Skeletal muscle satellite cell (primary cell): Measurements from ENCODE around the gene GUK1.

Experiments used
- H3K27me3 ChIP-seq: 2 replicates; pipeline ENCODE4 v1.7.0; 2013; ENCODE audit warnings: low read length; ENCODE audit not compliant: control insufficient read depth, insufficient read depth
- H3K36me3 ChIP-seq: 2 replicates; pipeline ENCODE4 v1.7.0; 2013; ENCODE audit warnings: mild to moderate bottlenecking, control low read depth, low read length; ENCODE audit not compliant: insufficient read depth
- H3K4me1 ChIP-seq: 2 replicates; pipeline ENCODE4 v1.7.0; 2013; ENCODE audit warnings: low read length; ENCODE audit not compliant: control insufficient read depth, insufficient read depth
- H3K4me2 ChIP-seq: 2 replicates; pipeline ENCODE4 v1.7.0; 2013; ENCODE audit warnings: mild to moderate bottlenecking, low read length
- H3K4me3 ChIP-seq: 2 replicates; pipeline ENCODE4 v1.7.0; 2013; ENCODE audit warnings: low read length
- H3K9ac ChIP-seq: 2 replicates; pipeline ENCODE4 v1.7.0; 2013; ENCODE audit warnings: mild to moderate bottlenecking, low read depth, low read length, moderate library complexity
- H3K9me3 ChIP-seq: replicated peaks from 2 replicates; pipeline ENCODE4 v1.7.0; 2013; ENCODE audit warnings: mild to moderate bottlenecking, control low read depth, low read length

GUK1 gene

DNA sequence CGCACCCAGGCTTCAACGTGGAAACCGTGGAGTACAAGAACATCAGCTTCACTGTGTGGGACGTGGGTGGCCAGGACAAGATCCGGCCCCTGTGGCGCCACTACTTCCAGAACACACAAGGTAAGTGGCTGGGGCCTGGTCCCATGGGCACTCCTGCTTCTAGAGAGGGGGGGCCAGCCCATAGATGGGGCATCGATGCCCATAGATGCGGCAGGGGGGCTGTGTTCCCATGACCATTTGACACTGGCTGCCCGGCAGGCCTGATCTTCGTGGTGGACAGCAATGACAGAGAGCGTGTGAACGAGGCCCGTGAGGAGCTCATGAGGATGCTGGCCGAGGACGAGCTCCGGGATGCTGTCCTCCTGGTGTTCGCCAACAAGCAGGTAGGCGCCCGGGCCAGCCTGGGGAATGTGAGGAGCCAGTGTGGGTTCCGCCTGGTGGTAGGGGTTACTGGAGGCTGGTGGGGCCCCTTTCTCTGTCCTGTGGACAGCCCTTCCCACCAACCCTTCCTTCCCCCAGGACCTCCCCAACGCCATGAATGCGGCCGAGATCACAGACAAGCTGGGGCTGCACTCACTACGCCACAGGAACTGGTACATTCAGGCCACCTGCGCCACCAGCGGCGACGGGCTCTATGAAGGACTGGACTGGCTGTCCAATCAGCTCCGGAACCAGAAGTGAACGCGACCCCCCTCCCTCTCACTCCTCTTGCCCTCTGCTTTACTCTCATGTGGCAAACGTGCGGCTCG lies 42.6 kb upstream of the GUK1 start:
- no peaks in the 10 kb centered on the region for H3K27me3 ChIP-seq
- no peak overlapping the region for H3K4me3 ChIP-seq
- no peak overlapping the region for H3K4me2 ChIP-seq
- peaks cover 78% of the 10 kb centered on the region for H3K36me3 ChIP-seq
- no peak overlapping the region for H3K9ac ChIP-seq
- H3K9me3 ChIP-seq = peaks cover 9% of the 10 kb centered on the region
- H3K4me1 ChIP-seq = peaks cover 5% of the 10 kb centered on the region

DNA sequence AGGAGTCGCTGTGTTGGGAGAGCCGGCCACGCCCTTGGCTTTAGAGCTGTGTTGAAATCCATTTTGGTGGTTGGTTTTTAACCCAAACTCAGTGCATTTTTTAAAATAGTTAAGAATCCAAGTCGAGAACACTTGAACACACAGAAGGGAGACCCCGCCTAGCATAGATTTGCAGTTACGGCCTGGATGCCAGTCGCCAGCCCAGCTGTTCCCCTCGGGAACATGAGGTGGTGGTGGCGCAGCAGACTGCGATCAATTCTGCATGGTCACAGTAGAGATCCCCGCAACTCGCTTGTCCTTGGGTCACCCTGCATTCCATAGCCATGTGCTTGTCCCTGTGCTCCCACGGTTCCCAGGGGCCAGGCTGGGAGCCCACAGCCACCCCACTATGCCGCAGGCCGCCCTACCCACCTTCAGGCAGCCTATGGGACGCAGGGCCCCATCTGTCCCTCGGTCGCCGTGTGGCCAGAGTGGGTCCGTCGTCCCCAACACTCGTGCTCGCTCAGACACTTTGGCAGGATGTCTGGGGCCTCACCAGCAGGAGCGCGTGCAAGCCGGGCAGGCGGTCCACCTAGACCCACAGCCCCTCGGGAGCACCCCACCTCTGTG lies 41.7 kb upstream of the GUK1 start:
- peaks cover 9% of the 10 kb centered on the region for H3K9me3 ChIP-seq
- no peak overlapping the region for H3K9ac ChIP-seq
- peaks cover 6% of the 10 kb centered on the region for H3K4me1 ChIP-seq
- peaks cover 69% of the 10 kb centered on the region for H3K36me3 ChIP-seq
- no peak overlapping the region for H3K4me2 ChIP-seq
- H3K27me3 ChIP-seq = no peaks in the 10 kb centered on the region
- H3K4me3 ChIP-seq = no peak overlapping the region

DNA sequence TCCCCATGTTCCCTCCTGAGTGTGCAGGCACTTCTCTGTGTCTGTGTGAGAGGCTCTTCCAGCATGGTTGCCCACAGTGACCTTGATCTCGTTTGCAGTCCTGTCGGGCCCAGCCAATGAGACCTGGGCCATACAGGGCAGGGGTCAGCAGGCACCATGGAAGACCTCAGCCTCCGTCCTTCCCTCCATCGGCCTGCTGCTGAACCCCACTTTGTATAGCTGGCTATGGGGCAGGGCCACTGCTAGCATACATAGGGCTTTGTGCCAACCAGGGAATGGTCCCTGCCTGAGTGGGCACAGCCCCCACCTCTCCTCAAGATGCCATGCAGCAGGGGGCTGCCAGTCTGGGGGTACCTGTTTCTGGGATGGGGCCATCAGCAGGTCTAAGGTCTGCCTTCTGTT lies 40.7 kb upstream of the GUK1 start:
- H3K36me3 ChIP-seq = peaks cover 61% of the 10 kb centered on the region
- H3K4me3 ChIP-seq = no peak overlapping the region
- peaks cover 15% of the 10 kb centered on the region for H3K4me1 ChIP-seq
- peaks cover 7% of the 10 kb centered on the region for H3K9me3 ChIP-seq
- no peak overlapping the region for H3K4me2 ChIP-seq
- H3K27me3 ChIP-seq = no peaks in the 10 kb centered on the region
- no peak overlapping the region for H3K9ac ChIP-seq

DNA sequence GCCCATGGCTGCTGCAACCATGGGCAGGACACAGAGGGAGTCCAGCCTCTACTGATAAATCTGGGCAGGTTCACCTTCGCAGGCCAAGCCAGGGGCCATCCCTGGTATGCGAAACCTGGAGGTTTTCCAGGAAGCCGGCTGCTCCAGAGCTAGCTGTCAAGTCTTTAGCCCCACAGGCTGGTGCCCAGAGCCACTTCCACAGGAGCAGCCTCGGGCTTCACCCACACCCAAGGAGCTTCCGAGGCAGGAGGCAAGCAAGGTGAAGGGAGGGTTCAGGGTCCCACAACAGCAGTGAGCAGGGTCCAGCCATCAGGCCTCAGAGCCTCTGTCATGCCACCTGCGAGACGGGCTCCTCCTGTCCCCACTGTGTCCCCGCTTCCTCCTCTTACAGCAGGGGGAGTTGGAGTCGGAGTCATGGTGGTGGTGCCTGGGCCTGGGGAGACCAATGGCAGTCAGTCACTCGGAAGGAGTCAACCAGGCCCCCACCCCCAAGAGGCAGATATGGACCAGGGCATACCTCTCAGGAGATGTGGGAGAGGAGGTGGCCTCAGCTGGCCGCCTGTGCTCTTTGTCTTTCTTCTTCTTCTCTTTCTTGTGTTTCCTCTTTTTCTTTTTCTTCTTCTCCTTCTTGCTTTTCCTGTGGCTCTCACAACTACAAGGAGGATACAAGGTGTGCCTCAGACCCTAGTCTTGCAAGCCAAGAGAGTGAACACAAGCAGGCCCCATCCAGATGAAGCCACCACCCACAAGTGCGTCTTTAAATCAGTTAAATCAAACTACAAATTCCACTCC lies 39.1 kb upstream of the GUK1 start:
- Histone ChIP-seq H3K4me1 (peaks cover 15% of the 10 kb centered on the region), H3K27me3 (no peaks in the 10 kb centered on the region), H3K9ac (no peak overlapping the region), H3K4me3 (peak overlapping the region; percentile 95), H3K36me3 (peaks cover 50% of the 10 kb centered on the region), H3K9me3 (no peaks in the 10 kb centered on the region), H3K4me2 (peak overlapping the region; percentile 96)

DNA sequence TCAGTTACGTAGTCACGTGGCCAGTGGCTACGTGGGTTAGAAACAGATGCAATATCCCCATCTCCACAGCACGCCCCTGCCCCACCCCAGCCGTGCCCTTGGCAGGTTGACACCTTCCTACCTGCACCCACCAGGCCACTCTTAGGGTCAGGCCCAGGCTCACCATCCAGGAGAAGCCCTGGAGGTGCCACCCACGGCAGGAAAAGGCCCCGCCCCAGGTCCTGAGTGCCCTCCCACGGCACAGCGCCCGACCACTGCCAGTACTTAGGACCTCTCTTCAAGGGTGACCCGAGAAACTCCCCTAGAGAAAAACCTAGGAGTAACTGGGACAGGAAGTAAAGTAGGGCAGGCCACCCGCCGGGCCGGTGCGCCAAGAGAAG lies 38.5 kb upstream of the GUK1 start:
- H3K27me3 ChIP-seq = no peaks in the 10 kb centered on the region
- peaks cover 15% of the 10 kb centered on the region for H3K4me1 ChIP-seq
- H3K4me2 ChIP-seq = peak overlapping the region; percentile 96
- H3K36me3 ChIP-seq = peaks cover 49% of the 10 kb centered on the region
- H3K4me3 ChIP-seq = peak overlapping the region; percentile 95
- H3K9me3 ChIP-seq = no peaks in the 10 kb centered on the region
- H3K9ac ChIP-seq = peak overlapping the region; percentile 82

DNA sequence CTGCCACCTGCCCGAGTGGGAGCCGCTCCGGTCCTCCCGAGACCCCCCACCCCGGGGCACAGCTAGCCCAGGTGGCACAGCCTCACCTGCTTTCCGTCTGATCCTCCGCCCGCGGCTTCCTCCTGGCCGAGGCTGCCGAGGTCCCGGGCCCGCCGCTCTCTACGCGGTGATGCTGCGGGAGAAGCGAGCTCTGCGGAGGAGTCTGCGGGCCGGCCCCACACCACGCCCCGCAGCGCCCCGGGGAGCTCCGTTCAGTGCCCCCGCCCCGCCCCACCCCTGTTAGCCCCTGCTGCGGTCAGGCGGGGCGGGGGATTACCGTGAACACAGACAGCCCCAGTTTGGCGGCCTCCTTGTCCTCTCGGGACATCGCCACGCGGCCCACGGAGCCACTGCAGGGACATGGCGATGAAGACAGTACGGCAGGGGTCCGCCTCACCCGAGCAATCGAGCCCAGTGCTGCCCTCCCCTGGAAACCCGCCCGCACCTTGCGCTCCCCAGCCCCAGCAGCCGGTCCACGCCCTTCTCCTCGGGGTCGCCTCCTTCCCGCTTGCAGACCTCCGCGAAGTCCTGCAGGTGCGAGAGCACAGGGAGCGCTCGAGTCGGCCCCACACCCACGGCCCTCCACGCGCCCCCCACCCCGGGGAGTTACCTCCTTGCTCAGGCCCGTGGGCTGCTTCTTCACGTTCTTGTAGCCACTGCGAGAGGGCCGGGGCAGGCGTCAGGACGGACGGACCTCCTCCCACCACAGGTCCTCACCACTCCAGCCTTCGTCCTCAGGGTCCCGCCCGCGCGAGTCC lies 37.9 kb upstream of the GUK1 start:
- Histone ChIP-seq H3K4me1 (peaks cover 15% of the 10 kb centered on the region), H3K9me3 (no peaks in the 10 kb centered on the region), H3K9ac (peak overlapping the region; percentile 82), H3K36me3 (peaks cover 47% of the 10 kb centered on the region), H3K4me2 (peak overlapping the region; percentile 96), H3K27me3 (no peaks in the 10 kb centered on the region), H3K4me3 (peak overlapping the region; percentile 95)

DNA sequence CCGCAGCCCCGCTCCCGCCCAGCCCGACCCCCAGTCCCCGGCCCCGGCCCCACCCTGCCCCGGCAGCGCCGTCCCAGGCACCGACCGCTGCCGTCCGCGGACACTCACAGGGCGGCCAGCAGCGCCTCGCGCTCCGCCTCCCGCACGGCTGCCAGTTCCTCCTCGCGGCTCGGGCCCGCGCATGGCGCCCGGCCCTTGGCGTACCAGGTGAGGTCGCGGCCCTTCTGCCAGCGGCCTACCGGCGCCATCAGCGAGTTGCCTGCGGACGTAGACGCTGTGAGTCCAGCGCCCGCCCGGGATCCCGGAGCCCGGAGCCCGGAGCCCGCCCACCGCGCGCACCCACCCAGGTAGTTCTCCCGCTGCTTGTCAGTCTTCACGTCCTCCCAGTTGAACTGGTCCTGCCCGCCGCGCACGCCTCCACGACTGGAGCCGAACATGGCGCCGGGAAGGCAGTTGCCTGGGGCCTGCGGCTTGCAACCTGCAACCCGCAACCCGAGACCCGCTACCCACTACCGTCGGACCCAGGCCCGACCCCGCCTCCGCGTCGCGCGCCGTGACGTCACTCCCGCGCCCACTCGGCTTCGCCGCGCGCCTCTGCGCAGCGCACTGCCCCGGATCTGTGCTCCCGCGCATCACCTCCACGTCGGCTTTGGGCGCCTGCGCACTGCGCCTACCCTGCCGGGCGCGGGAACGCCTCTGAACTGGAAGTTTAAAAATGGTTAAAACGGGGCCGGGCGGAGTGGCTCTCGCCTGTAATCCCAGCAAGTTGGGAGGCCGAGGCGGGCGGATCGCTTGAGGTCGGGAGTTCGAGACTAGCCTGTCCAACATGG lies 37.1 kb upstream of the GUK1 start, which contains the start of gene C1orf35:
Gene C1orf35 (minus strand): TSS at position 535 of the 830 bp plus-strand sequence. CDS start 98 bp downstream, at position 437.
- Histone ChIP-seq H3K9me3 (no peaks in the 10 kb centered on the region), H3K4me3 (peak within 1 kb of the TSS; percentile 95), H3K4me2 (peak within 1 kb of the TSS; percentile 96), H3K9ac (peak within 1 kb of the TSS; percentile 82), H3K36me3 (peaks cover 39% of the 10 kb centered on the region), H3K27me3 (no peaks in the 10 kb centered on the region), H3K4me1 (peaks cover 15% of the 10 kb centered on the region)

DNA sequence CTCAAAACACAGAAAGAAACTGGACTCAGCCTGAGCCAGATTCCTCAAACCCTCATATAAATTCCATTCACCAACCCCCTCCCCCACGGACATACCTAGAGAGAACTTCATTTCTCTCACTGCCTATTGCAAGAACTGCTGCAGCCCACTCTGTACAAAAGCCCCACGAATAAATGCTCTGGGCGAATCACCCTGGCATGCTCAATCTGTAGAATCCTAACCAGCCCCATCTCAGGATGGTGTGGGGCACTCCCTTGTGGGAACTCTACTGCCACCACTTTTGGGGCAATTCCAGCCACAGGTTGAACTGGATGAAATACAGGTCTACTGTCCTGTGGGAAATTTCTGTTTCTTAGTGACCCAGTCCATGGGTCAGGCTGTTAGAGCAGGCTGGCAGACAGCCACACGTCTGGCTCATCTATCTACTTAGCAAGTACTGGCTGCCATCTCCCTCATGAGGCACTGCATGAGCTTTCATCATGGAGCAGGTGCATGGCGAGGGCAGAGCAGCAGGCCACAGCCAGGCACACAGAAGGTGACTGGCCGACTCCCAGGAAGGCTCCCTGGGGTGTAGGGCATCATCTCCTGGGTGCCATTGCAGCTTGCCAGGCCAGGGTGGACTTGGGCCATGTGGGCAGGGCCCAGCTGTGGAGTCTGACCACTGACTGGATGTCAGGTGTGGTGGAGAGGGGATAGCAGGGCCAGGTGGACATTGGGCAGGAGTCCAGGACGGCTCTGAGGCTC lies 35.4 kb upstream of the GUK1 start:
- no peak overlapping the region for H3K4me3 ChIP-seq

DNA sequence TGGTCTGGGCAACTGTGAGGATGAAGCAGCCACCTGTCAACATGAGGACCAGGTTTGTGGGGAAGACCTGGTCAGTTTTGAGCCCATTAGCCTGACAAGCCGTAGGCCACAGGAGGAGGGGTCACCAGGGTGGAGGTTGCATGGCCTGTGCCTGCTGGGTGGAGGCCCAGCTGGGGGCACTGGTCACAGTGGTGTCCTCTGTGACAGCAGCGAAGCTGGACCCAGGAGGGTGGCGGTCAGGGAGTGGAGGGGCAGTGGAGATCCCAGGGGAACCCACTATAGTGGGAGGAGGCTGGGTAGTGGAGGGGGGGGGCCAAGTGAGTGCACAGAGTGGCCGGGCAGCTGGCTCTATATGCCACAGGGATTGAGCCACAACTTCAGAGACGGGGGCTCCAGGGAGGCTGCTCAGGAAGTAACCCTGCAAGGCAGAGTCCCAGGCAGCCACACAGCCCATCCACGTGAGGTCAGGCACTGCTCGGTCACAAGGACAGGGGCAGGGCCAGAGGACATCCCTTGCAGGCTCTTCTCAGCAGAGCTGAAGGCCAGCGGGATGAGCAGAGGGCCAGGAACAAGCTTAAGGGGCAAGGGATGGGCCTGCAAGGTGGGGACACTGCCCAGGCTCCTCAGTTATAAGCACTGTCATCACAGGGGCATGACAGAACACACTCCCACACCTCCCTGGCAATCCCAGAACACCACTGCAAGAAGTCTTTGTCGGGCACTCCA lies 34.6 kb upstream of the GUK1 start:
- Histone ChIP-seq H3K36me3 (peaks cover 14% of the 10 kb centered on the region), H3K4me3 (no peak overlapping the region), H3K4me2 (no peak overlapping the region), H3K9me3 (no peaks in the 10 kb centered on the region), H3K27me3 (no peaks in the 10 kb centered on the region), H3K9ac (no peak overlapping the region), H3K4me1 (peaks cover 25% of the 10 kb centered on the region)

More for the DNA sequence above, 35.4 kb upstream of the GUK1 start:
- Histone ChIP-seq H3K4me2 (no peak overlapping the region), H3K36me3 (peaks cover 22% of the 10 kb centered on the region), H3K27me3 (no peaks in the 10 kb centered on the region), H3K9me3 (no peaks in the 10 kb centered on the region), H3K4me1 (peaks cover 22% of the 10 kb centered on the region), H3K9ac (no peak overlapping the region)
